Measurements from ENCODE around the gene ABCC8.

Gene ABCC8

GRCh38 chr11:17443926-17444690 is 32.5 kb downstream of the ABCC8 start:
- no peak for TF ChIP-seq CTCF (conservative IDR thresholded peaks at IDR 0.05; ENCODE audit: control insufficient read depth, insufficient read depth, low read depth, low read length)
- no peak overlapping the region for H3K4me3 ChIP-seq (ENCODE audit: control insufficient read depth, low read depth, low read length)
- no peak for DNase-seq (ENCODE audit: low read depth)

GRCh38 chr11:17443423-17443822 is 33.2 kb downstream of the ABCC8 start:
- no peak overlapping the region for H3K4me3 ChIP-seq (ENCODE audit: control insufficient read depth, low read depth, low read length)
- no peak for TF ChIP-seq CTCF (conservative IDR thresholded peaks at IDR 0.05; ENCODE audit: control insufficient read depth, insufficient read depth, low read depth, low read length)
- DNase-seq (ENCODE audit: low read depth), result no peak

DNA sequence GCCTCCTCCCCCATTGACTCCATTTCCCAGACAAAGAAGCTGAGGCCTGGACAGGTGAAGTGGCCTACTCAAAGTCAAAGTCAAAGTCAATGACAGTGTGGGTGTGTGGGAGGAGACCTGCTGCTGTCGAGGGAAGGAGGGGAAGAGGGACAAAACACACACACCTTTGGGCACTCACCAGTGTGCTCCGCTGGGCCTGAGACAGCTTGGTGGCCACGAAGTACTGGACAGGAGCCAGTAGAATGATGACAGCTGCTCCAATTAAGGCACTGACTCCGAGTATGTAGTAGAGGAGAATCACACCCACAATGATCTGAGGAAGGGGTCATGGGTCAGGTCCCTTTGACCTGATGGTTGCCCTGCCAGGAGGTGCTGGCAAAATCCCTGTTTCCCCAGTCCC is 33.6 kb downstream of the ABCC8 start:
- no peak for TF ChIP-seq CTCF (conservative IDR thresholded peaks at IDR 0.05; ENCODE audit: control insufficient read depth, insufficient read depth, low read depth, low read length)
- no peak for DNase-seq (ENCODE audit: low read depth)

GRCh38 chr11:17439316-17439782 is 37.3 kb downstream of the ABCC8 start:
- no peak for DNase-seq (ENCODE audit: low read depth)
- H3K4me3 ChIP-seq (ENCODE audit: control insufficient read depth, low read depth, low read length), result no peak overlapping the region
- no peak for TF ChIP-seq CTCF (conservative IDR thresholded peaks at IDR 0.05; ENCODE audit: control insufficient read depth, insufficient read depth, low read depth, low read length)

More for the DNA sequence above, 33.6 kb downstream of the ABCC8 start:
- no peak overlapping the region for H3K4me3 ChIP-seq (ENCODE audit: control insufficient read depth, low read depth, low read length)

DNA sequence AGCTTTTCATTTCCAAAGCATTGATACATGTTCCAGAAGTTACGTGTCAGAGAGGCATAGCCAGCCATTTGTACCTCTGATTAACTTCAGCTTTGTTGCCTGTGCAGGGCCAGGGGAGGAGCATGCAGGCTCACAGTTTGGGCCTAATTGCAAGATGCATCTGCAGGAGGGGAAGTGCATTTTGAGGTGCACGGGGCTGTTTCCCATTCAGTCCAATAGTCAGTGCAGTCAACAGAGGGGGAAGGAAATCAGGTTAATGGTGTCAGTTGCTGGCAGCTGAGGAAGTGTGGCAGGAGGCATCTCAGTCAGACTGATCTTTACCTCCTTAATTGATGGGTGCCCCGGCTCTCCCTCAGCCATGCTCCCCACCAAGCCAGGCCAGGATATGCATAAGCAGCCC is 39.3 kb downstream of the ABCC8 start:
- no peak for TF ChIP-seq CTCF (conservative IDR thresholded peaks at IDR 0.05; ENCODE audit: control insufficient read depth, insufficient read depth, low read depth, low read length)
- H3K4me3 ChIP-seq (ENCODE audit: control insufficient read depth, low read depth, low read length), result no peak overlapping the region
- no peak for DNase-seq (ENCODE audit: low read depth)

- no peak for TF ChIP-seq CTCF (conservative IDR thresholded peaks at IDR 0.05; ENCODE audit: control insufficient read depth, insufficient read depth, low read depth, low read length)
- no peak overlapping the region for H3K4me3 ChIP-seq (ENCODE audit: control insufficient read depth, low read depth, low read length)
- DNase-seq (ENCODE audit: low read depth), result no peak
Measured at GRCh38 chr11:17434108-17434507, 42.5 kb downstream of the ABCC8 start.

Measured in fibroblast of mammary gland (primary cell).